Measurements from ENCODE around the gene AKR1D1.
"Not testable (repeated sequence)": the region's sequence is repeated elsewhere in the genome, so short reads cannot be mapped to it uniquely, and the experiment has no call there.

DNA sequence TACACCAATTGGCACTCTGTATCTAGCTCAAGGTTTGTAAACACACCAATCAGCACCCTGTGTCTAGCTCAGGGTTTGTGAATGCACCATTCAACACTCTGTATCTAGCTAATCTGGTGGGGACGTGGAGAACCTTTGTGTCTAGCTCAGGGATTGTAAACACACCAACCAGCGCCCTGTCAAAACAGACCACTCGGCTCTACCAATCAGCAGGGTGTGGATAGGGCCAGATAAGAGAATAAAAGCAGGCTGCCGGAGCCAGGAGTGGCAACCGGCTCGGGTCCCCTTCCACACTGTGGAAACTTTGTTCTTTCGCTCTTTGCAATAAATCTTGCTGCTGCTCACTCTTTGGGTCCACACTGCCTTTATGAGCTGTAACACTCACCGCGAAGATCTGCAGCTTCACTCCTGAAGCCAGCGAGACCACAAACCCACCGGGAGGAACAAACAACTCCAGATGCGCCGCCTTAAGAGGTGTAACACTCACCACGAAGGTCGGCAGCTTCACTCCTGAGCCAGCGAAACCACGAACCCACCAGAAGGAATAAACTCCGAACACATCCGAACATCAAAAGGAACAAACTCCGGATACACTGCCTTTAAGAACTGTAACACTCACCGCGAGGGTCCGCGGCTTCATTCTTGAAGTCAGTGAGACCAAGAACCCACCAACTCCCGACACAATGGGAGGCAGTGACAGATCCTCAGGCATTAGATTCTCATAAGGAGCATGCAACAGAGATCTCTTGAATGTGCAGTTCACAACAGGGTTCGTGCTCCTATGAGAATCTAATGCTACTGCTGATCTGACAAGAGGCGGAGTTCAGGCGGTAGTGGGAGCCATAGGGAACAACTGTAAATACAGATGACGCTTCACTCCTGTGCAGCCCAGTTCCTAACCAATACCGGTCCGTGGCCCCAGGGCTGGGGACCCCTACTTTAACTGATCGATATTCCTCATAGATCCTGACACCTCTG lies 70.8 kb downstream of the AKR1D1 start:
- TF ChIP-seq, protein P1, sequence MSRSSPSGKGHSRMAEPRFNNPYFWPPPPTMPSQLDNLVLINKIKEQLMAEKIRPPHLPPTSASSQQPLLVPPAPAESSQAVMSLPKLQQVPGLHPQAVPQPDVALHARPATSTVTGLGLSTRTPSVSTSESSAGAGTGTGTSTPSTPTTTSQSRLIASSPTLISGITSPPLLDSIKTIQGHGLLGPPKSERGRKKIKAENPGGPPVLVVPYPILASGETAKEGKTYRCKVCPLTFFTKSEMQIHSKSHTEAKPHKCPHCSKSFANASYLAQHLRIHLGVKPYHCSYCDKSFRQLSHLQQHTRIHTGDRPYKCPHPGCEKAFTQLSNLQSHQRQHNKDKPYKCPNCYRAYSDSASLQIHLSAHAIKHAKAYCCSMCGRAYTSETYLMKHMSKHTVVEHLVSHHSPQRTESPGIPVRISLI (tag by site-specific recombination; IDR thresholded peaks at IDR 0.05): not testable (repeated sequence)
- not testable (repeated sequence) for TF ChIP-seq ZNF132 (tag by site-specific recombination; IDR thresholded peaks at IDR 0.05; ENCODE audit: borderline replicate concordance); ZNF501 (tag by site-specific recombination; IDR thresholded peaks at IDR 0.05); ZNF423 (tag by site-specific recombination; IDR thresholded peaks at IDR 0.05); CTCF (tag by site-specific recombination; IDR thresholded peaks at IDR 0.05); FEZF1 (tag by site-specific recombination; IDR thresholded peaks at IDR 0.05); ZSCAN5A (tag by site-specific recombination; IDR thresholded peaks at IDR 0.05); ZNF560 (tag by site-specific recombination; IDR thresholded peaks at IDR 0.05; ENCODE audit: borderline replicate concordance); ZNF292 (tag by site-specific recombination; IDR thresholded peaks at IDR 0.05; ENCODE audit: borderline replicate concordance, low read depth)
- TF ChIP-seq, protein P2, sequence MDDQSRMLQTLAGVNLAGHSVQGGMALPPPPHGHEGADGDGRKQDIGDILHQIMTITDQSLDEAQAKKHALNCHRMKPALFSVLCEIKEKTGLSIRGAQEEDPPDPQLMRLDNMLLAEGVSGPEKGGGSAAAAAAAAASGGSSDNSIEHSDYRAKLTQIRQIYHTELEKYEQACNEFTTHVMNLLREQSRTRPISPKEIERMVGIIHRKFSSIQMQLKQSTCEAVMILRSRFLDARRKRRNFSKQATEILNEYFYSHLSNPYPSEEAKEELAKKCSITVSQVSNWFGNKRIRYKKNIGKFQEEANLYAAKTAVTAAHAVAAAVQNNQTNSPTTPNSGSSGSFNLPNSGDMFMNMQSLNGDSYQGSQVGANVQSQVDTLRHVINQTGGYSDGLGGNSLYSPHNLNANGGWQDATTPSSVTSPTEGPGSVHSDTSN (CRISPR knock-in tag; IDR thresholded peaks at IDR 0.05): not testable (repeated sequence)
- TF ChIP-seq, protein P3, sequence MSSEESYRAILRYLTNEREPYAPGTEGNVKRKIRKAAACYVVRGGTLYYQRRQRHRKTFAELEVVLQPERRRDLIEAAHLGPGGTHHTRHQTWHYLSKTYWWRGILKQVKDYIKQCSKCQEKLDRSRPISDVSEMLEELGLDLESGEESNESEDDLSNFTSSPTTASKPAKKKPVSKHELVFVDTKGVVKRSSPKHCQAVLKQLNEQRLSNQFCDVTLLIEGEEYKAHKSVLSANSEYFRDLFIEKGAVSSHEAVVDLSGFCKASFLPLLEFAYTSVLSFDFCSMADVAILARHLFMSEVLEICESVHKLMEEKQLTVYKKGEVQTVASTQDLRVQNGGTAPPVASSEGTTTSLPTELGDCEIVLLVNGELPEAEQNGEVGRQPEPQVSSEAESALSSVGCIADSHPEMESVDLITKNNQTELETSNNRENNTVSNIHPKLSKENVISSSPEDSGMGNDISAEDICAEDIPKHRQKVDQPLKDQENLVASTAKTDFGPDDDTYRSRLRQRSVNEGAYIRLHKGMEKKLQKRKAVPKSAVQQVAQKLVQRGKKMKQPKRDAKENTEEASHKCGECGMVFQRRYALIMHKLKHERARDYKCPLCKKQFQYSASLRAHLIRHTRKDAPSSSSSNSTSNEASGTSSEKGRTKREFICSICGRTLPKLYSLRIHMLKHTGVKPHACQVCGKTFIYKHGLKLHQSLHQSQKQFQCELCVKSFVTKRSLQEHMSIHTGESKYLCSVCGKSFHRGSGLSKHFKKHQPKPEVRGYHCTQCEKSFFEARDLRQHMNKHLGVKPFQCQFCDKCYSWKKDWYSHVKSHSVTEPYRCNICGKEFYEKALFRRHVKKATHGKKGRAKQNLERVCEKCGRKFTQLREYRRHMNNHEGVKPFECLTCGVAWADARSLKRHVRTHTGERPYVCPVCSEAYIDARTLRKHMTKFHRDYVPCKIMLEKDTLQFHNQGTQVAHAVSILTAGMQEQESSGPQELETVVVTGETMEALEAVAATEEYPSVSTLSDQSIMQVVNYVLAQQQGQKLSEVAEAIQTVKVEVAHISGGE (tag by site-specific recombination; conservative IDR thresholded peaks at IDR 0.05; ENCODE audit: low read depth): not testable (repeated sequence)

Measured in HEK293 (cell line).